ENCODE data around the gene C6orf52. TPM values are rescaled to one million over a fixed set of nuclear protein-coding genes. Genes with fewer than 3 reads are reported as not detected.

C6orf52 gene
- total RNA-seq = not detected in 2 replicates
- 0.27 and 0.54 TPM in 2 replicates for polyA plus RNA-seq
- 0.35 TPM in 2 replicates for polyA plus RNA-seq (2011; cell fraction: cytosol; rRNA removed)
- polyA plus RNA-seq (2011; cell fraction: nucleus; rRNA removed) = 0.32 TPM in 1 of 2 replicates, not detected in the other
- 0.64 and 0.76 TPM in 2 replicates for polyA plus RNA-seq (2012)
- not detected in 2 replicates for polyA minus RNA-seq
- polyA minus RNA-seq (2011; cell fraction: cytosol; rRNA and poly(A)+ RNA removed) = not detected
- not detected in 2 replicates for polyA minus RNA-seq (2011; cell fraction: nucleus; rRNA and poly(A)+ RNA removed)
- percentile 31 among the genes with signal in this experiment for Bru-seq, nascent RNA
- percentile 21 among the genes with signal in this experiment for BruChase-seq, experiment 1, labeled RNA remaining after a 6-hour chase
- BruChase-seq, experiment 2, labeled RNA remaining after a 2-hour chase = percentile 22 among the genes with signal in this experiment
- long read RNA-seq = 0 reads

- TF ChIP-seq POLR2AphosphoS5 (IDR thresholded peaks at IDR 0.05; ENCODE audit: insufficient read depth, low read depth, low read length) (peak; percentile 76), CTCF (IDR thresholded peaks at IDR 0.05; ENCODE audit: extremely low read depth in 1 of 2, insufficient read depth in 1 of 2, low read depth in 1 of 2, low read length in 2 of 2) (no peak), JUN (IDR thresholded peaks at IDR 0.05; ENCODE audit: borderline replicate concordance, insufficient read depth, insufficient read length, low read depth) (no peak), MYC (IDR thresholded peaks at IDR 0.05; ENCODE audit: low read depth, low read length) (peak; percentile 64), GATA2 (IDR thresholded peaks at IDR 0.05; ENCODE audit: insufficient read depth, insufficient read length, low read depth, low read length) (no peak), EZH2 (IDR thresholded peaks at IDR 0.05; ENCODE audit: borderline replicate concordance, low read depth, low read length, severe bottlenecking) (no peak), POLR2A (IDR thresholded peaks at IDR 0.05; ENCODE audit: low read depth, low read length) (peak; percentile 92), FOS (IDR thresholded peaks at IDR 0.05; ENCODE audit: borderline replicate concordance, insufficient read depth, low read length) (no peak)
- TF ChIP-seq, protein P1, sequence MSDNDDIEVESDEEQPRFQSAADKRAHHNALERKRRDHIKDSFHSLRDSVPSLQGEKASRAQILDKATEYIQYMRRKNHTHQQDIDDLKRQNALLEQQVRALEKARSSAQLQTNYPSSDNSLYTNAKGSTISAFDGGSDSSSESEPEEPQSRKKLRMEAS (IDR thresholded peaks at IDR 0.05; ENCODE audit: insufficient read depth, insufficient read length) = peak; percentile 94
- peak within 1 kb of the TSS; percentile 93 to 100 (median 100) for H3K4me3 ChIP-seq (replicated peaks in 1 of 3; ENCODE audit: insufficient read depth in 1 of 3, low read depth in 1 of 3, low read length in 3 of 3)
- peak within 1 kb of the TSS; percentile 62 for H2AFZ ChIP-seq (ENCODE audit: low read depth, low read length)
- H3K36me3 ChIP-seq (ENCODE audit: control insufficient read depth in 2 of 2, extremely low read depth in 1 of 2, insufficient read depth in 2 of 2, low read length in 2 of 2) = peaks cover 0 to 6% of the 10 kb centered on the region in 2 experiments
- H3K9ac ChIP-seq (replicated peaks; ENCODE audit: extremely low read depth, insufficient read depth, low read length) = peak within 1 kb of the TSS; percentile 97
- H3K79me2 ChIP-seq (ENCODE audit: control insufficient read depth, insufficient read depth, low read length) = peaks cover 41% of the 10 kb centered on the region
- H3K27me3 ChIP-seq (ENCODE audit: control insufficient read depth in 2 of 2, insufficient read depth in 2 of 2, low read length in 2 of 2) = no peaks in the 10 kb centered on the region
- BruUV-seq (replicated peaks) = TSS peak; percentile 86
- POLR2A ChIA-PET = interaction anchor here (0.5 to 0.7 kb wide), 7 partner anchors 16 to 166 kb away, joined by 3 to 11 read pairs (median 5); partner anchors contain the start of gene TMEM14C
- intact Hi-C loops (cut with micrococcal nuclease) (loop anchor here (1.0 to 5.0 kb wide), 10 partner anchors 29 to 216 kb away; partner anchors contain the start of genes GCNT2, MAK, TMEM14B and TMEM14C), dilution Hi-C loops (cut with MboI; ENCODE audit: extremely low pct_ligation_motif_present, low sequenced_read_pairs) (no loop called here)
- no peaks in the 10 kb centered on the region for H4K20me1 ChIP-seq (replicated peaks; ENCODE audit: control insufficient read depth, extremely low read depth, insufficient read depth, low read length)
- no peaks in the 10 kb centered on the region for H3K9me1 ChIP-seq (replicated peaks; ENCODE audit: control insufficient read depth, extremely low read depth, insufficient read depth, low read length)
- FAIRE-seq (peak; percentile 84), DNase-seq (ENCODE audit: low read depth, low spot score) (peak; percentile 97)
- peak within 1 kb of the TSS; percentile 97 for H3K4me2 ChIP-seq (ENCODE audit: insufficient read depth, low read length)
- peak within 1 kb of the TSS; percentile 95 for H3K27ac ChIP-seq (ENCODE audit: insufficient read depth, low read depth, low read length)
- peaks cover 19% of the 10 kb centered on the region for H3K4me1 ChIP-seq (ENCODE audit: control insufficient read depth, extremely low read depth, insufficient read depth, low read length)
- CTCF ChIA-PET = interaction anchor here (0.9 to 2.4 kb wide), 9 partner anchors 8 to 216 kb away, joined by 3 to 12 read pairs (median 4); partner anchors contain the start of gene GCNT2
- H3K9me3 ChIP-seq (replicated peaks; ENCODE audit: control insufficient read depth, insufficient read depth, low read length) = no peaks in the 10 kb centered on the region
These were observed at the start of gene C6orf52, which contains the start of gene PAK1IP1 for GRCh38 chr6:10694302-10695085. Gene C6orf52, minus strand, starts transcription at chr6:10694616. Its CDS starts 7,066 bp downstream, at chr6:10687550. Gene PAK1IP1, plus strand, starts transcription at chr6:10694972. Its CDS starts 14 bp downstream, at chr6:10694986.

Data from endothelial cell of umbilical vein (primary cell).